GM18502 (cell line): Measurements from ENCODE around the gene CENPF.
"Not testable (repeated sequence)": the region's sequence is repeated elsewhere in the genome, so short reads cannot be mapped to it uniquely, and the experiment has no call there.

ENCODE experiments used
- ATAC-seq: cut with Tn5 transposase; IDR thresholded peaks from one replicate; pipeline ENCODE4 v1.9.1; 2021; ENCODE audit warnings: mild to moderate bottlenecking; ENCODE audit not compliant: unreplicated experiment, poor library complexity

The CENPF gene

GRCh38 chr1:214648801-214649200, 45.8 kb downstream of the CENPF start:
- ATAC-seq = no peak

GRCh38 chr1:214649607-214650006, 46.6 kb downstream of the CENPF start:
- ATAC-seq = no peak

- no peak for ATAC-seq
These were observed 47.7 kb downstream of the CENPF start for GRCh38 chr1:214650664-214651063.

- ATAC-seq = no peak
These were observed 54.3 kb downstream of the CENPF start for GRCh38 chr1:214657299-214657698.

- no peak for ATAC-seq
These were observed 55.2 kb downstream of the CENPF start for GRCh38 chr1:214658175-214658574.

- ATAC-seq = no peak
These were observed 55.8 kb downstream of the CENPF start for GRCh38 chr1:214658785-214659184.

- no peak for ATAC-seq
These were observed 57.2 kb downstream of the CENPF start for GRCh38 chr1:214660190-214660589.

GRCh38 chr1:214660900-214661299, 57.9 kb downstream of the CENPF start:
- ATAC-seq = no peak

GRCh38 chr1:214662223-214662785, 59.3 kb downstream of the CENPF start:
- no peak for ATAC-seq

- ATAC-seq = no peak
These were observed 61.8 kb downstream of the CENPF start for GRCh38 chr1:214664651-214665433.

GRCh38 chr1:214665606-214666110, 62.7 kb downstream of the CENPF start:
- no peak for ATAC-seq

- no peak for ATAC-seq
These were observed 63.7 kb downstream of the CENPF start for GRCh38 chr1:214666674-214667073.

- ATAC-seq = no peak
These were observed 67.1 kb downstream of the CENPF start for GRCh38 chr1:214670098-214670497.

- not testable (repeated sequence) for ATAC-seq
These were observed 70.0 kb downstream of the CENPF start for GRCh38 chr1:214673029-214673428.

- no peak for ATAC-seq
These were observed 70.6 kb downstream of the CENPF start for GRCh38 chr1:214673576-214673975.

GRCh38 chr1:214675524-214675923, 72.5 kb downstream of the CENPF start:
- ATAC-seq = not testable (repeated sequence)

GRCh38 chr1:214676747-214677146, 73.8 kb downstream of the CENPF start:
- ATAC-seq = no peak

GRCh38 chr1:214677945-214678344, 75.0 kb downstream of the CENPF start:
- ATAC-seq = no peak

- ATAC-seq = no peak
These were observed 75.4 kb downstream of the CENPF start for GRCh38 chr1:214678386-214678785.

- no peak for ATAC-seq
These were observed 80.6 kb downstream of the CENPF start for GRCh38 chr1:214683621-214684020.

GRCh38 chr1:214685906-214686305, 82.9 kb downstream of the CENPF start:
- no peak for ATAC-seq

- no peak for ATAC-seq
These were observed 83.5 kb downstream of the CENPF start for GRCh38 chr1:214686497-214686896.
